HEK293 (cell line): ENCODE data around the gene SFXN4.

Experiments used
- CTCF ChIA-PET: fragments of 350-600 bp; formaldehyde crosslinking; extraction: SDS; loops from one replicate; lab custom pipeline; 2021; ENCODE audit warnings: antibody characterized with exemption; lab: Yijun Ruan, JAX
- POLR2A ChIA-PET: fragments of 300-600 bp; formaldehyde crosslinking; extraction: SDS; loops from one replicate; lab custom pipeline; 2020; ENCODE audit warnings: antibody characterized with exemption, inconsistent platforms; lab: Yijun Ruan, JAX
- H3K27ac ChIP-seq: fragments of 200-500 bp; sonication (Bioruptor generic); 2 replicates; pipeline ENCODE4 v1.5.1; 2014; ENCODE audit warnings: low read depth, low read length, control low read depth, inconsistent platforms; ENCODE audit errors: extremely low read depth
- H3K36me3 ChIP-seq, 2 experiments: fragments of 200-500 bp in 1 of 2; sonication (Bioruptor generic) in 1 of 2; 1 replicate in 1 of 2; 2 replicates in 1 of 2; pipeline ENCODE4 v1.5.1; 2014 to 2017; ENCODE audit warnings: inconsistent platforms in 2 of 2, low read length in 2 of 2; ENCODE audit not compliant: control insufficient read depth in 2 of 2, insufficient read depth in 1 of 2
- H3K4me1 ChIP-seq: fragments of 200-500 bp; sonication (Bioruptor generic); 2 replicates; pipeline ENCODE4 v1.5.1; 2014; ENCODE audit warnings: mild to moderate bottlenecking, low read length, inconsistent platforms; ENCODE audit not compliant: control insufficient read depth, insufficient read depth
- H3K4me3 ChIP-seq: 2 replicates; pipeline ENCODE4 v1.5.1; 2011; ENCODE audit warnings: low read depth, mild to moderate bottlenecking, control low read depth, low read length, moderate library complexity
- H3K9me3 ChIP-seq: fragments of 200-500 bp; sonication (Bioruptor generic); 2 replicates; pipeline ENCODE4 v1.5.1; 2014; ENCODE audit warnings: low read depth, low read length, inconsistent platforms; ENCODE audit not compliant: control insufficient read depth, insufficient read depth
- EGR2 ChIP-seq: fragments of 450-650 bp; formaldehyde crosslinking; IDR thresholded peaks from 2 replicates; pipeline ENCODE4 v1.5.1; 2016; ENCODE audit warnings: low read depth, missing biosample characterization, missing genetic modification characterization
- GLI2 ChIP-seq: fragments of 450-650 bp; formaldehyde crosslinking; IDR thresholded peaks from 2 replicates; pipeline ENCODE4; 2017; ENCODE audit warnings: missing biosample characterization, missing genetic modification characterization, low read depth, borderline replicate concordance
- GLI4 ChIP-seq: fragments of 450-650 bp; formaldehyde crosslinking; IDR thresholded peaks from 2 replicates; pipeline ENCODE4 v1.5.1; 2016; ENCODE audit warnings: missing biosample characterization, missing genetic modification characterization
- GLIS2 ChIP-seq: fragments of 450-650 bp; formaldehyde crosslinking; IDR thresholded peaks from 2 replicates; pipeline ENCODE4 v1.5.1; 2016; ENCODE audit warnings: missing biosample characterization, missing genetic modification characterization
- HOXA7 ChIP-seq: sonication (generic); formaldehyde crosslinking; IDR thresholded peaks from 2 replicates; pipeline ENCODE4 v1.8.1; 2022; ENCODE audit warnings: missing genetic modification reagents, borderline replicate concordance
- INSM2 ChIP-seq: fragments of 450-650 bp; formaldehyde crosslinking; IDR thresholded peaks from 2 replicates; pipeline ENCODE4 v1.5.1; 2016; ENCODE audit warnings: missing biosample characterization, missing genetic modification characterization
- PBX3 ChIP-seq: sonication (generic); formaldehyde crosslinking; IDR thresholded peaks from 2 replicates; pipeline ENCODE4 v1.8.1; 2022; ENCODE audit warnings: mild to moderate bottlenecking, moderate library complexity, missing genetic modification reagents
- PRDM2 ChIP-seq: fragments of 450-650 bp; formaldehyde crosslinking; IDR thresholded peaks from 2 replicates; pipeline ENCODE4 v1.5.1; 2016; ENCODE audit warnings: missing biosample characterization, missing genetic modification characterization, borderline replicate concordance
- SCRT1 ChIP-seq: fragments of 450-650 bp; formaldehyde crosslinking; IDR thresholded peaks from 2 replicates; pipeline ENCODE4 v1.5.1; 2016; ENCODE audit warnings: missing biosample characterization, missing genetic modification characterization, borderline replicate concordance
- ZBTB49 ChIP-seq: fragments of 450-650 bp; formaldehyde crosslinking; IDR thresholded peaks from 2 replicates; pipeline ENCODE4 v1.5.1; 2016; ENCODE audit warnings: missing biosample characterization, missing genetic modification characterization, low read depth
- ZFP69B ChIP-seq: fragments of 450-650 bp; formaldehyde crosslinking; IDR thresholded peaks from 2 replicates; pipeline ENCODE4 v1.5.1; 2016; ENCODE audit warnings: missing biosample characterization, missing genetic modification characterization
- ZNF174 ChIP-seq: fragments of 450-650 bp; formaldehyde crosslinking; IDR thresholded peaks from 2 replicates; pipeline ENCODE4 v1.5.0; 2017; ENCODE audit warnings: missing biosample characterization, mild to moderate bottlenecking, missing genetic modification characterization
- ZNF18 ChIP-seq: fragments of 450-650 bp; formaldehyde crosslinking; IDR thresholded peaks from 2 replicates; pipeline ENCODE4 v1.5.1; 2016; ENCODE audit warnings: missing biosample characterization, missing genetic modification characterization
- ZNF211 ChIP-seq: fragments of 450-650 bp; formaldehyde crosslinking; IDR thresholded peaks from 2 replicates; pipeline ENCODE4 v1.5.1; 2016; ENCODE audit warnings: low read depth, missing biosample characterization, missing genetic modification characterization
- ZNF335 ChIP-seq: fragments of 450-650 bp; formaldehyde crosslinking; conservative IDR thresholded peaks from 2 replicates; pipeline ENCODE4 v1.5.1; 2016; ENCODE audit warnings: missing biosample characterization, missing genetic modification characterization
- ZNF433 ChIP-seq: fragments of 450-650 bp; formaldehyde crosslinking; IDR thresholded peaks from 2 replicates; pipeline ENCODE4 v1.5.1; 2016; ENCODE audit warnings: missing biosample characterization, missing genetic modification characterization, low read depth

SFXN4 gene

GRCh38 chr10:119103903-119104653 lies 61.4 kb downstream of the SFXN4 start, which contains the start of gene DENND10 (continued):
- 0 out of 2 replicates have a peak, but pooled peaks have one; percentile 11 for TF ChIP-seq INSM2 (tag by site-specific recombination)
- TF ChIP-seq ZNF211 (tag by site-specific recombination), result no peak
- no peak for TF ChIP-seq HOXA7
- no peak for TF ChIP-seq ZNF18 (tag by site-specific recombination)
- TF ChIP-seq PBX3 (CRISPR knock-in tag), result 0 out of 2 replicates have a peak, but pooled peaks have one; percentile 42
- no peak for TF ChIP-seq ZBTB49 (tag by site-specific recombination)

GRCh38 chr10:119103241-119103902 lies 62.1 kb downstream of the SFXN4 start:
- ChIA-PET POLR2A (interaction anchor here (0.6 to 2.5 kb wide), 11 partner anchors 9 to 649 kb away, joined by 3 to 19 read pairs (median 7); partner anchors contain the start of genes EIF3A and SFXN4), CTCF (interaction anchor here (0.6 kb wide), 1 partner anchor 525 kb away, joined by 4 read pairs; no protein-coding TSS in a partner anchor)
- Histone ChIP-seq H3K4me1 (peaks cover 6% of the 10 kb centered on the region), H3K4me3 (no peak overlapping the region), H3K27ac (no peak overlapping the region), H3K9me3 (no peaks in the 10 kb centered on the region), H3K36me3 (peaks cover 11 to 27% of the 10 kb centered on the region in 2 experiments; a peak in 2 of 3 replicates)
- TF ChIP-seq ZNF335 (tag by site-specific recombination) (peak; percentile 79), SCRT1 (0 out of 2 replicates have a peak, but pooled peaks have one; percentile 8), PRDM2 (tag by site-specific recombination) (0 out of 2 replicates have a peak, but pooled peaks have one; percentile 41), GLI4 (tag by site-specific recombination) (no peak), ZFP69B (tag by site-specific recombination) (no peak), GLI2 (tag by site-specific recombination) (no peak), EGR2 (tag by site-specific recombination) (no peak), ZNF174 (tag by site-specific recombination) (no peak), ZNF433 (tag by site-specific recombination) (no peak), GLIS2 (tag by site-specific recombination) (no peak)
